Endothelial cell of umbilical vein (primary cell): Measurements from ENCODE around the gene STARD13. TPM values are rescaled to one million over a fixed set of nuclear protein-coding genes. Genes with fewer than 3 reads are reported as not detected.

Experiments used
- BruUV-seq: library from RNA; stranded (reverse); fragments of 400-500 nt; replicated peaks from 2 replicates; lab custom pipeline; 2021; lab: Mats Ljungman, UMichigan
- CTCF ChIA-PET: fragments of 300-600, 350-600 bp; sonication (Branson Sonifier 250); formaldehyde crosslinking; loops from one replicate; lab custom pipeline; 2021; ENCODE audit warnings: antibody characterized with exemption, inconsistent platforms; lab: Charles Lee
- POLR2A ChIA-PET: fragments of 300-600, 350-600 bp; sonication (Branson Sonifier 250); formaldehyde crosslinking; loops from one replicate; lab custom pipeline; 2021; ENCODE audit warnings: antibody characterized with exemption, inconsistent platforms; lab: Charles Lee
- DNase-seq: peaks from one replicate; pipeline ENCODE4 v3.0.0-alpha.2; 2011; ENCODE audit warnings: low read depth, low spot score
- FAIRE-seq: peaks from 2 replicates; lab custom pipeline; 2011; peaks lifted over from hg19 to GRCh38; lab: Jason Lieb, UNC
- H2AFZ ChIP-seq: 2 replicates; pipeline ENCODE4 v1.6.0; 2012; ENCODE audit warnings: low read depth, low read length, control low read depth, inconsistent platforms
- H3K27ac ChIP-seq: 2 replicates; pipeline ENCODE4 v1.5.1; 2011; ENCODE audit warnings: low read depth, mild to moderate bottlenecking, control low read depth, low read length, moderate library complexity; ENCODE audit not compliant: insufficient read depth
- H3K27me3 ChIP-seq, 2 experiments: 2 replicates each; pipeline versions ENCODE4 v1.6.0 to v1.6.1; 2011; ENCODE audit warnings: low read length in 2 of 2, mixed read lengths in 1 of 2; ENCODE audit not compliant: control insufficient read depth in 2 of 2, insufficient read depth in 2 of 2
- H3K36me3 ChIP-seq, 2 experiments: 2 replicates in 1 of 2; 3 replicates in 1 of 2; pipeline ENCODE4 v1.5.1; 2011; ENCODE audit warnings: low read length in 2 of 2, mild to moderate bottlenecking in 1 of 2, moderate library complexity in 1 of 2; ENCODE audit not compliant: control insufficient read depth in 2 of 2, insufficient read depth in 2 of 2; ENCODE audit errors: extremely low read depth in 1 of 2
- H3K4me1 ChIP-seq: 3 replicates; pipeline ENCODE4 v1.5.1; 2011; ENCODE audit warnings: mild to moderate bottlenecking, low read length; ENCODE audit not compliant: control insufficient read depth, insufficient read depth; ENCODE audit errors: extremely low read depth
- H3K4me2 ChIP-seq: 2 replicates; pipeline ENCODE4 v1.6.1; 2011; ENCODE audit warnings: low read length, control low read depth, mixed read lengths; ENCODE audit not compliant: insufficient read depth
- H3K4me3 ChIP-seq, 3 experiments: fragments of 200-600 bp in 1 of 3; sonication (generic), shearing (Covaris generic) in 1 of 3; replicated peaks in 1 of 3; 2 replicates each; pipeline ENCODE4 v1.5.1; 2011 to 2016; ENCODE audit warnings: control low read depth in 3 of 3, low read length in 3 of 3, mild to moderate bottlenecking in 2 of 3, inconsistent platforms in 1 of 3, low read depth in 1 of 3, moderate library complexity in 1 of 3; ENCODE audit not compliant: insufficient read depth in 1 of 3
- H3K79me2 ChIP-seq: 2 replicates; pipeline ENCODE4 v1.6.0; 2012; ENCODE audit warnings: low read length, inconsistent platforms; ENCODE audit not compliant: control insufficient read depth, insufficient read depth
- H3K9ac ChIP-seq: replicated peaks from 2 replicates; pipeline ENCODE3; 2011; ENCODE audit warnings: low read length, control low read depth; ENCODE audit not compliant: insufficient read depth; ENCODE audit errors: extremely low read depth
- H3K9me1 ChIP-seq: replicated peaks from 3 replicates; pipeline ENCODE4 v1.6.0; 2011; ENCODE audit warnings: mild to moderate bottlenecking, low read length; ENCODE audit not compliant: control insufficient read depth, insufficient read depth; ENCODE audit errors: extremely low read depth
- H3K9me3 ChIP-seq: replicated peaks from 2 replicates; pipeline ENCODE4 v1.5.1; 2012; ENCODE audit warnings: low read length, inconsistent platforms; ENCODE audit not compliant: control insufficient read depth, insufficient read depth
- H4K20me1 ChIP-seq: replicated peaks from 2 replicates; pipeline ENCODE3; 2011; ENCODE audit warnings: mild to moderate bottlenecking, low read length; ENCODE audit not compliant: control insufficient read depth, insufficient read depth; ENCODE audit errors: extremely low read depth
- EZH2 ChIP-seq: IDR thresholded peaks from 2 replicates; pipeline ENCODE4 v1.6.1; 2012; ENCODE audit warnings: borderline replicate concordance, low read depth, mild to moderate bottlenecking, moderate library complexity, low read length, inconsistent platforms; ENCODE audit not compliant: severe bottlenecking
- FOS ChIP-seq: IDR thresholded peaks from 2 replicates; pipeline ENCODE4 v1.6.1; 2011; ENCODE audit warnings: mild to moderate bottlenecking, low read length, moderate library complexity, borderline replicate concordance; ENCODE audit not compliant: insufficient read depth
- GATA2 ChIP-seq: IDR thresholded peaks from 2 replicates; pipeline ENCODE4 v1.7.0; 2011; ENCODE audit warnings: low read depth, mild to moderate bottlenecking, moderate library complexity, mixed read lengths, low read length; ENCODE audit not compliant: insufficient read length, insufficient read depth
- JUN ChIP-seq: IDR thresholded peaks from 2 replicates; pipeline ENCODE4 v1.6.1; 2011; ENCODE audit warnings: borderline replicate concordance, low read depth; ENCODE audit not compliant: insufficient read length, insufficient read depth
- MYC ChIP-seq: IDR thresholded peaks from one replicate; pipeline ENCODE4 v1.6.1; 2011; ENCODE audit warnings: mild to moderate bottlenecking, low read depth, low read length
- POLR2A ChIP-seq: IDR thresholded peaks from 2 replicates; pipeline ENCODE4 v1.6.1; 2012; ENCODE audit warnings: low read depth, mild to moderate bottlenecking, control low read depth, low read length
- POLR2AphosphoS5 ChIP-seq: IDR thresholded peaks from 2 replicates; pipeline ENCODE4 v1.6.1; 2012; ENCODE audit warnings: low read depth, mild to moderate bottlenecking, control low read depth, low read length, moderate library complexity; ENCODE audit not compliant: insufficient read depth
- dilution Hi-C: fragments of 300-500 bp; cut with MboI; formaldehyde crosslinking; loops from one replicate; pipeline ENCODE4 v1.15.0; 2019; ENCODE audit warnings: low sequenced_read_pairs; ENCODE audit not compliant: extremely low pct_ligation_motif_present
- intact Hi-C: fragments of 100-400 bp; cut with micrococcal nuclease; formaldehyde crosslinking; loops from one replicate; pipeline ENCODE4 v1.10.0; 2022
- polyA plus RNA-seq, 4 experiments: library from polyadenylated mRNA; depleted of rRNA in 3 of 4; stranded (reverse) in 3 of 4; unstranded in 1 of 4; fragments of >200 nt; gene quantifications; 2 replicates each; pipeline versions ENCODE4 v1.2.1 to v1.2.3, GENCODE V29; 2011 to 2012; ENCODE audit warnings: missing spikeins in 1 of 4
- total RNA-seq: library from RNA; stranded (reverse); gene quantifications from 2 replicates; pipeline ENCODE4 v1.2.3, GENCODE V29; 2021
- TF ChIP-seq, protein P1 (sequence below): IDR thresholded peaks from 2 replicates; pipeline ENCODE4 v1.6.1; 2011; ENCODE audit not compliant: insufficient read depth, insufficient read length
- TF ChIP-seq, protein P2 (sequence below), 2 donors: IDR thresholded peaks; 1 replicate in 1 of 2; 2 replicates in 1 of 2; pipeline ENCODE4 v1.5.1; 2011; ENCODE audit warnings: low read length in 2 of 2, mild to moderate bottlenecking in 2 of 2, moderate library complexity in 2 of 2, control low read depth in 1 of 2, inconsistent platforms in 1 of 2, low read depth in 1 of 2; ENCODE audit not compliant: insufficient read depth in 1 of 2; ENCODE audit errors: extremely low read depth in 1 of 2

The STARD13 gene
- total and polyA plus RNA-seq, 2 donors (not counting 3 experiments of a cell fraction or from before 2014, with no cell fraction given), result 11.0 to 47.7 TPM

GRCh38 chr13:33184112-33184490 is 101.5 kb downstream of the STARD13 start:
- Histone ChIP-seq H3K9me3 (no peaks in the 10 kb centered on the region), H3K4me1 (peaks cover 37% of the 10 kb centered on the region), H2AFZ (no peak overlapping the region), H3K36me3 (no peaks in the 10 kb centered on the region), H3K4me2 (no peak overlapping the region), H3K27ac (no peak overlapping the region), H3K79me2 (peaks cover 74% of the 10 kb centered on the region), H3K9ac (no peak overlapping the region), H3K27me3 (no peaks in the 10 kb centered on the region), H4K20me1 (no peaks in the 10 kb centered on the region), H3K4me3 (no peak overlapping the region), H3K9me1 (no peaks in the 10 kb centered on the region)
- ChIA-PET POLR2A (no interaction called here), CTCF (interaction anchor here (0.9 to 3.3 kb wide), 4 partner anchors 8 to 19 kb away, joined by 3 to 11 read pairs (median 4); no protein-coding TSS in a partner anchor)
- BruUV-seq, result no TSS peak
- no peak for TF ChIP-seq POLR2AphosphoS5
- TF ChIP-seq, protein P1, sequence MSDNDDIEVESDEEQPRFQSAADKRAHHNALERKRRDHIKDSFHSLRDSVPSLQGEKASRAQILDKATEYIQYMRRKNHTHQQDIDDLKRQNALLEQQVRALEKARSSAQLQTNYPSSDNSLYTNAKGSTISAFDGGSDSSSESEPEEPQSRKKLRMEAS, result no peak
- TF ChIP-seq GATA2, result no peak
- TF ChIP-seq JUN, result no peak
- no peak for TF ChIP-seq POLR2A
- TF ChIP-seq, protein P2, sequence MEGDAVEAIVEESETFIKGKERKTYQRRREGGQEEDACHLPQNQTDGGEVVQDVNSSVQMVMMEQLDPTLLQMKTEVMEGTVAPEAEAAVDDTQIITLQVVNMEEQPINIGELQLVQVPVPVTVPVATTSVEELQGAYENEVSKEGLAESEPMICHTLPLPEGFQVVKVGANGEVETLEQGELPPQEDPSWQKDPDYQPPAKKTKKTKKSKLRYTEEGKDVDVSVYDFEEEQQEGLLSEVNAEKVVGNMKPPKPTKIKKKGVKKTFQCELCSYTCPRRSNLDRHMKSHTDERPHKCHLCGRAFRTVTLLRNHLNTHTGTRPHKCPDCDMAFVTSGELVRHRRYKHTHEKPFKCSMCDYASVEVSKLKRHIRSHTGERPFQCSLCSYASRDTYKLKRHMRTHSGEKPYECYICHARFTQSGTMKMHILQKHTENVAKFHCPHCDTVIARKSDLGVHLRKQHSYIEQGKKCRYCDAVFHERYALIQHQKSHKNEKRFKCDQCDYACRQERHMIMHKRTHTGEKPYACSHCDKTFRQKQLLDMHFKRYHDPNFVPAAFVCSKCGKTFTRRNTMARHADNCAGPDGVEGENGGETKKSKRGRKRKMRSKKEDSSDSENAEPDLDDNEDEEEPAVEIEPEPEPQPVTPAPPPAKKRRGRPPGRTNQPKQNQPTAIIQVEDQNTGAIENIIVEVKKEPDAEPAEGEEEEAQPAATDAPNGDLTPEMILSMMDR (IDR thresholded peaks at IDR 0.05; ENCODE audit: extremely low read depth in 1 of 2, insufficient read depth in 1 of 2, low read depth in 1 of 2, low read length in 2 of 2), result no peak
- TF ChIP-seq FOS, result no peak
- TF ChIP-seq EZH2, result no peak
- no peak for TF ChIP-seq MYC
- dilution Hi-C loops (no loop called here), intact Hi-C loops (loop anchor here (10.0 kb wide), 1 partner anchor 599 kb away; the partner anchor contains the start of gene PDS5B)
- DNase-seq (no peak), FAIRE-seq (no peak)
